ENCODE data around the gene APOM. TPM values are rescaled to one million over a fixed set of nuclear protein-coding genes. Genes with fewer than 3 reads are reported as not detected.
A peak's percentile ranks its signal among the peaks of the same experiment; 100 is the strongest.

The APOM gene
- total and polyA plus RNA-seq, 10 donors = 0.66 to 9.7 (median 2.8) TPM

GRCh38 chr6:31697555-31697954, 41.9 kb downstream of the APOM start:
- Histone ChIP-seq H3K36me3 (peaks cover 0 to 92% (median 69%) of the 10 kb centered on the region in 6 donors), H3K4me1 (peaks cover 15 to 52% (median 31%) of the 10 kb centered on the region in 6 donors), H3K27ac (peak overlapping the region in 3 of 8 donors; percentile 18 to 50 (median 37)), H3K4me3 (no peak overlapping the region), H3K27me3 (replicated peaks in 1 of 7) (no peaks in the 10 kb centered on the region), H3K9me3 (no peaks in the 10 kb centered on the region)
- intact Hi-C loops (cut with DNase I; ENCODE audit: low total_unique reads) = no loop called here
- DNase-seq = no peak
- TF ChIP-seq CTCF (IDR thresholded peaks at IDR 0.05 in 8 of 11, conservative IDR thresholded peaks at IDR 0.05 in 3 of 11) (no peak), POLR2A (IDR thresholded peaks at IDR 0.05) (no peak), POLR2AphosphoS5 (IDR thresholded peaks at IDR 0.05) (no peak)
- 38 to 53% (median 43%) methylated on average over 3 of the region's 3 CpGs for WGBS, 5 donors

GRCh38 chr6:31700740-31701401, 45.2 kb downstream of the APOM start:
- Histone ChIP-seq H3K9me3 (no peaks in the 10 kb centered on the region), H3K4me3 (peak overlapping the region in 2 of 8 donors; percentile 56 to 78), H3K27ac (peak overlapping the region in 1 of 8 donors; percentile 98), H3K27me3 (replicated peaks in 1 of 7) (no peaks in the 10 kb centered on the region), H3K36me3 (peaks cover 0 to 59% (median 36%) of the 10 kb centered on the region in 6 donors), H3K4me1 (peaks cover 15 to 64% (median 39%) of the 10 kb centered on the region in 6 donors)
- no peak for DNase-seq
- WGBS, 5 donors = 89 to 96% (median 92%) methylated on average over 5 of the region's 5 CpGs
- intact Hi-C loops (cut with DNase I; ENCODE audit: low total_unique reads) = no loop called here
- TF ChIP-seq POLR2AphosphoS5 (IDR thresholded peaks at IDR 0.05) (no peak), CTCF (IDR thresholded peaks at IDR 0.05 in 8 of 11, conservative IDR thresholded peaks at IDR 0.05 in 3 of 11) (no peak), POLR2A (IDR thresholded peaks at IDR 0.05) (no peak)

GRCh38 chr6:31701666-31702404, 46.1 kb downstream of the APOM start:
- DNase-seq = no peak
- intact Hi-C loops (cut with DNase I; ENCODE audit: low total_unique reads) = no loop called here
- 24 to 41% (median 34%) methylated on average over 7 of the region's 7 CpGs for WGBS, 5 donors
- peak overlapping the region; percentile 52 to 82 (median 61) for H3K4me3 ChIP-seq
- no peaks in the 10 kb centered on the region for H3K27me3 ChIP-seq (replicated peaks in 1 of 7)
- H3K9me3 ChIP-seq = no peaks in the 10 kb centered on the region
- H3K4me1 ChIP-seq = peaks cover 15 to 64% (median 39%) of the 10 kb centered on the region in 6 donors
- H3K27ac ChIP-seq = peak overlapping the region; percentile 97 to 100 (median 99)
- TF ChIP-seq POLR2A (IDR thresholded peaks at IDR 0.05) (no peak), POLR2AphosphoS5 (IDR thresholded peaks at IDR 0.05) (no peak), CTCF (IDR thresholded peaks at IDR 0.05 in 8 of 11, conservative IDR thresholded peaks at IDR 0.05 in 3 of 11) (no peak)
- H3K36me3 ChIP-seq = peaks cover 0 to 49% (median 26%) of the 10 kb centered on the region in 6 donors

- Histone ChIP-seq H3K27ac (peak overlapping the region; percentile 97 to 100 (median 99)), H3K4me1 (peaks cover 15 to 61% (median 38%) of the 10 kb centered on the region in 6 donors), H3K27me3 (replicated peaks in 1 of 7) (no peaks in the 10 kb centered on the region), H3K36me3 (peaks cover 0 to 43% (median 23%) of the 10 kb centered on the region in 6 donors), H3K4me3 (peak overlapping the region; percentile 52 to 82 (median 61)), H3K9me3 (no peaks in the 10 kb centered on the region)
- TF ChIP-seq POLR2A (IDR thresholded peaks at IDR 0.05) (no peak), POLR2AphosphoS5 (IDR thresholded peaks at IDR 0.05) (no peak), CTCF (IDR thresholded peaks at IDR 0.05 in 8 of 11, conservative IDR thresholded peaks at IDR 0.05 in 3 of 11) (no peak)
- WGBS, 5 donors = 1 to 2% (median 1%) methylated on average over 10 of the region's 10 CpGs
- no peak for DNase-seq
- intact Hi-C loops (cut with DNase I; ENCODE audit: low total_unique reads) = no loop called here
Observed at GRCh38 chr6:31702405-31702818, 46.7 kb downstream of the APOM start.
